GM10847 (cell line): ENCODE data around the gene ZNF547.
A peak's percentile ranks its signal among the peaks of the same experiment; 100 is the strongest.

Experiments
- POLR2A ChIP-seq: IDR thresholded peaks from 2 replicates; pipeline ENCODE4 v1.6.1; 2011; ENCODE audit not compliant: insufficient read length; ENCODE audit errors: extremely low read depth

ZNF547 gene

GRCh38 chr19:57403737-57404563, 40.6 kb downstream of the ZNF547 start:
- no peak for TF ChIP-seq POLR2A

GRCh38 chr19:57406516-57407123, 43.3 kb downstream of the ZNF547 start:
- no peak for TF ChIP-seq POLR2A

DNA sequence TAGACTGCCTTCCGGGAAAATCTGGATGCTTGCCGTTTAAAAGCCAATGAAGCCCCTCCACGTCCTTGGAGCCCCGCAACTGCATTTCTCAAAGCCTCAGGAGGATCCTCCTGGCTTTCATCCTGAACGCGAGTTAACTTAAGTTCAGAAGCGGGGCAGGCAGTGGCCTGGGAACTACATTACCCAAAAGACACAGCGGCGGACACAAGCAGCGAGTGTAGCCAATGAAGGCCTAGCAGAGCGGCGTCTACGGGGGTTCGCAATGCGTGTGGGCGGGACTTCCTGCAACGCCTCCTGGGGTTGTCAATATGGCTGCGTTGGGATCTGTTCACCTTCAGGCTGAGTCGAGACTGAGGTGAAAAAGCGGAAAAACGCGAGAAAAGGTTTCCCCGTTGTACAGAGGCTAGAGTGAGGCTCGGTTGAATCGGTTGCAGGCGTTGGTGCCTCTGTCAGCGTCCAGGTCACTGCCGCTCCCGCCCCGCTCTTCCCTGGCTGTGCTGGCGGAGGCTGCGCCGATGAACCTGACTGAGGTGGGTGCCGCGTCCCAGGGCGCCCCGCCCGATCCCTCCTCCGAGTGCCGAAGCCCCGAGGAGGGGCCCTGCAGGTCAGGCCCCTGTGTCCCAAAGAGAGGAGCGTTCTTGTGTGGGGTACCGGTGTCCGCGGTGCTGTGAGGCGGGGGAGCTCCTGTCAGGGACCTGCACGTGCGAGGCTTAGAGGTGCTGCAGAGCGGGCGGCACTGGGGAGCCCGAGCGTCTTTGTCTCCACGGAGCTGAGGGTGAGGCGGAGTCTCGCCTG, 47.7 kb downstream of the ZNF547 start, which contains the start of gene ZNF17:
ZNF17 (plus strand) TSS at position 285 of the 795 bp plus-strand sequence. CDS start 2,455 bp downstream, outside the sequence.
- TF ChIP-seq POLR2A = peak; percentile 52

DNA sequence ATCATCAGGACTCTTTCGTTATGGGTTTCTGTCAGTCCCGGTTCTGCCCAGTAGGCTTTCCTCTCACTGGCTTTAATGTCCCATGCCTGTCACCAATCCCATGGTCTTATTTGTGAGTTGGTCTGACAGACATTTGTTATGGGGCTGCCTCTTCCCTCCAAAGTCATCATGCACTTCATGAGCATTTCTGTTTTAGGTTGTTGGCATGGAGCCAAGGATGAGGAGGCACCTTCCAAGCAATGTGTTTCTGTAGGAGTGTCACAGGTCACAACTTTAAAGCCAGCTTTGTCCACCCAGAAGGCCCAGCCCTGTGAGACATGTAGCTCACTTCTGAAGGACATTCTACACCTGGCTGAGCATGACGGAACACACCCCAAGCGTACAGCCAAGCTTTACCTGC, 56.1 kb downstream of the ZNF547 start:
- no peak for TF ChIP-seq POLR2A

- no peak for TF ChIP-seq POLR2A
Observed at GRCh38 chr19:57421037-57421436, 57.7 kb downstream of the ZNF547 start.
